ENCODE data around the gene MDM2.

DNA sequence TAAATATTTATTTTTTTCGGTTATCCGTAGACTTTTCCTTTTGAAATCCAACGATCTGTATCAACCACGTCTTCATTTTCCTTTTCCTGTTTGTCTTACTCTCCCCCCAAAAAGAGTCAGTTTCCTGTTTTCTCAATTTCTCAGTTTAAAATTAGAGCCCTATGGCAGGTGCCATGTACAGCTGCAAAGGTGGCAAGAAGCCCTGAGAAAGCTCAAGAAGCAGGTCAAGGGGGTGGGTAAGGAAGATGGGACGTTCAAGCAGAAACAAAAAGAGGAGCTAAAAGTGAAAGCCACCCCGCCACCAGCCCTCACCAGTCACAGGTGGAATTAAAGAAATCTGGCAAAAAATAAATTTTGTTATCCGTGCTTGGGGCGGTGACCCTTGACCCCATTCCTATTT, 35.3 kb upstream of the MDM2 start:
- TF ChIP-seq NRF1 (conservative IDR thresholded peaks at IDR 0.05; ENCODE audit: low read depth, low read length): no peak
- TF ChIP-seq POLR2A (IDR thresholded peaks at IDR 0.05; ENCODE audit: low read depth, low read length): no peak
- TF ChIP-seq, protein P1, sequence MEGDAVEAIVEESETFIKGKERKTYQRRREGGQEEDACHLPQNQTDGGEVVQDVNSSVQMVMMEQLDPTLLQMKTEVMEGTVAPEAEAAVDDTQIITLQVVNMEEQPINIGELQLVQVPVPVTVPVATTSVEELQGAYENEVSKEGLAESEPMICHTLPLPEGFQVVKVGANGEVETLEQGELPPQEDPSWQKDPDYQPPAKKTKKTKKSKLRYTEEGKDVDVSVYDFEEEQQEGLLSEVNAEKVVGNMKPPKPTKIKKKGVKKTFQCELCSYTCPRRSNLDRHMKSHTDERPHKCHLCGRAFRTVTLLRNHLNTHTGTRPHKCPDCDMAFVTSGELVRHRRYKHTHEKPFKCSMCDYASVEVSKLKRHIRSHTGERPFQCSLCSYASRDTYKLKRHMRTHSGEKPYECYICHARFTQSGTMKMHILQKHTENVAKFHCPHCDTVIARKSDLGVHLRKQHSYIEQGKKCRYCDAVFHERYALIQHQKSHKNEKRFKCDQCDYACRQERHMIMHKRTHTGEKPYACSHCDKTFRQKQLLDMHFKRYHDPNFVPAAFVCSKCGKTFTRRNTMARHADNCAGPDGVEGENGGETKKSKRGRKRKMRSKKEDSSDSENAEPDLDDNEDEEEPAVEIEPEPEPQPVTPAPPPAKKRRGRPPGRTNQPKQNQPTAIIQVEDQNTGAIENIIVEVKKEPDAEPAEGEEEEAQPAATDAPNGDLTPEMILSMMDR (IDR thresholded peaks at IDR 0.05 in 2 of 3, conservative IDR thresholded peaks at IDR 0.05 in 1 of 3; ENCODE audit: control insufficient read depth in 2 of 3, extremely low read depth in 1 of 3, insufficient read depth in 1 of 3, low read depth in 3 of 3, low read length in 3 of 3): no peak
- TF ChIP-seq, protein P2, sequence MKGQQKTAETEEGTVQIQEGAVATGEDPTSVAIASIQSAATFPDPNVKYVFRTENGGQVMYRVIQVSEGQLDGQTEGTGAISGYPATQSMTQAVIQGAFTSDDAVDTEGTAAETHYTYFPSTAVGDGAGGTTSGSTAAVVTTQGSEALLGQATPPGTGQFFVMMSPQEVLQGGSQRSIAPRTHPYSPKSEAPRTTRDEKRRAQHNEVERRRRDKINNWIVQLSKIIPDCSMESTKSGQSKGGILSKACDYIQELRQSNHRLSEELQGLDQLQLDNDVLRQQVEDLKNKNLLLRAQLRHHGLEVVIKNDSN (IDR thresholded peaks at IDR 0.05; ENCODE audit: borderline replicate concordance, extremely low read length, insufficient read depth, low read depth, low read length): no peak
- no peak for TF ChIP-seq JUND (IDR thresholded peaks at IDR 0.05; ENCODE audit: low read depth, low read length)
- no peak for TF ChIP-seq EGR1 (IDR thresholded peaks at IDR 0.05; ENCODE audit: borderline replicate concordance in 1 of 2, low read depth in 2 of 2, low read length in 2 of 2)
- TF ChIP-seq DPF2 (IDR thresholded peaks at IDR 0.05): no peak

Data from GM12878 (cell line).